NCI-H510A treated with DMSO at 0.1 percent for 48 hours (cell line): ENCODE measurements around the gene CMIP.

ENCODE experiments used
- DNase-seq: peaks from one replicate; lab custom pipeline; 2025; lab: John Stamatoyannopoulos, UW

CMIP gene

DNA sequence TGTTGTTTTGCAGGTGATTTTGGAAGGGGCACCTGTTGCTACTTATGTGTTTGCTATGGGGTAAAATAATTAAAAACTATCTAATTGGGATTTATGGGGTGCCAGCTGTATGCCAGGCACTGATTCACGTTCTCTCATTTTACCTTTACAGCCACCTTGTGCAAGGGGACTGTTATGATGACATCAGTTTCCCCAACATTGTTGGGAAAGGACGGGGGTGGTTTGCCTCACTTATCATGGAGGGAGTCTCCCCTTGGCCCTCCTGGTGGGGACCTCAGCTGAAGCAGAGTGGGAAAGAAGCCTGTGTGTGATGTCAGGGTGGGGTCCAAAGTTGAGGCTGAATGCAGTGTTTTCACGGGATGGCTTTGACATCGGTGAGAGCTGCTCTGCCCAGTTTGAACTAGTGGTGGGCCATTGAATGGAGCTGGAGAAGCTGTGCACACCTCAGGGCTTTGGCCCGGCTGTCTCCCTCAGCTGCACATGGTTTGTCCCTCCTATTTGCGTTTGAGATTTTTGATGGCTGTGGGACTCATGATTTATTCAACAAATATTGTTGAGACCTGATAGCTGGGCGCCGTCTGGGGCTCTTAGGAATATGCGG is 36.1 kb downstream of the CMIP start:
- DNase-seq: no peak

DNA sequence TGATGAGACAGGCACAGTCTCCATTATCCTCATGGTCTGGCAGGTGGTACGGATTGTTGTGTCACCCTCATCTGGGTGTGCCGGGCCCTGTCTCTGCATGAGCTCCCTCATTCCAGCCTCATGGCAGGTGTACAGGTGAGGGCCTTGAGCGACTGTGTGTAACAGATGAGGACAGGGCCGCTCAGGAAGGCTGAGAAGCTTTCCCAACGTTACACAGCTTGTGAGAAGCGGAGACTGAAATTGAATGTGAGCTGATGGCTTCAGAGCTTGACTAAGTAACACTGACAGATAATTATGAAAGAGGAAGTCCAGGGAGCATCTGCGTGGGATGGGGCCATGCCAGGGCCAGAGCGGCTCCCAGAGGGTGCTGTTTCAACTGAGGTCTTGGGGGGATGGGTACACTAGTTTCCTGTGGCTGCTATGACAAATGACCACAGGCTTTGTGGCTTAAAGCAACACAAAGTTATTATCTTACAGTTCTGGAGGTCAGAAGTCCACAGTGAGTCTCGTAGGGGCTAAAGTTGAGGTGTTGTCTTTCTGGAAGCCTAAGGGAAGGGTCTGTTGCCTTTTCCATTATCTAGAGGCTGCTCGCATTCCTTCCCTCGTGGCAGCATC is 36.7 kb downstream of the CMIP start:
- DNase-seq: no peak

DNA sequence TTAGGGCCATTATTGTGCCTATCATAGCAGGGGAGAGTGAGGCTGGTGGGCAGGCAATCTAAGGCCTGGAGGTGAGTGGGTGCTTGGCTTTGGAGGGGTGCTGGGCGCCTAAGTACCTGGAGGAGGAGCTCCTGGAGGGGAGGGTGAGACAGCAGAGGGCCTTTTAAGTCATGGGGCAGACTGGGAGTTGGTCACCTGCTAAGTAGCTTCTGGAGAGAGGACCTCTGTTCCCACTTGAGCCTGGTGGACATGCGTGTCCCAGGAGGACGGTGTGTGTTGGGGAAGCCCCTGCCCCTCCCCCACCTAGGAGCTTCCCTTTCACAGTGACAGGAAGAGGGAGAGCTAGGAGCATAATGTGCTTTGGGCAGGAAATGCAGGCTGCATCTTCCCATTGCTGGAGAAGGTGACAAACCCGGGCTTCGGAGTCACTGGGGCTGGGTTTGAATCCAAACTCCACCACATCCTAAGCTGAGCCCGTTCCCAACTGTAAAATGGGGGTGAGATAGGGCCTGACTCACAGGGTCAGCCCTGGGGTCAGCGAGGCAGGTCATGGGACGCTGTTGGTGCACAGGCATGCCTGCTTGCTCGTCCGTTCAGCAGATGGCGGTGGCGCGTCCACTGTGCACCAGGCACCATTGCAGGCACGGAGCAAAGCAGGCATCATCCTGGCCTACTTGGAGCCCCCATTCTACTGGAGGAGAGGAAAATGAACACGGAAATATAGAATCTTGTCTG is 37.9 kb downstream of the CMIP start:
- no peak for DNase-seq

DNA sequence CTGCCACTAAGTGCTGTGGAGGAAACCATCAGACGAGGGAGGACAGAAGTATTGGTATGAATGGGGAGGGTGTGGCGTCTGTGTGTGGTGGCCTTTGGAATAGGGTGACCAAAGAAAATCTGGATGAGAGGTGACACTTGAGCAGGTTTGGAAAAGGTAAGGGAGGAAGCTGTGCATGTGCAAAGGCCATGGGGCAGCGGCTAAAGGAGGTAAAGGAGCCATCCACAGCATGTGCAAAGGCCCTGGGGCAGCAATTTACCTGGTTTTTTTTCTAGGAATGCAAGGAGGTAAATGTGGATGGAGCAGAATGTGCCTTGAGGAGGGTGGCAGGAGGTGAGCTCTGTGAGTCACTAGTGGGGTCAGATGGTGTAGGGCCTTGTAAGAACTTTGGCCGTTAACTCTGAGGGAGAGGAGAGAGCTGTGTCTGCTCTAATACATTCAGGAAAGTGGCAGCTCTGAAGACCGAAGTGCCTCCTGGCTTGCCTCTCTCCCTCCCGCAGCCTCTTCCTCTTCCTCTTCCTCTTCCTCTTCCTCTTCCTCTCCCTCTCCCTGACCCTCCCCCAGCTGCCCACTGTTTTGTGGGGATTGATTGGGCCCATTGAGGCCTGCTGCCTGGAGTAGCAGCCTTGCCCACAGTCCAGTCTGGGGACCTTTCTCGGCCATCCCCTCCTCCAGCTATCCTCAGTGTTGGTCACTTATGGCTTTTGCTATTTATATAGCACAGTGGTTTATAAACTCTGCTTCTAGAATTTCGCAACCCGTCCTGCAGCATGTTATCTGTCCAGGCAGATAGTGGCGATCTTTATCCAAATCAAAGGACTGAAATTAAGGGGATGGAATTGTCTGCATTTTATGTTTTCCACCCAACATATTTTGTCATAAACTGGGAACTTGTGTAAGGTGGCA is 38.7 kb downstream of the CMIP start:
- no peak for DNase-seq

DNA sequence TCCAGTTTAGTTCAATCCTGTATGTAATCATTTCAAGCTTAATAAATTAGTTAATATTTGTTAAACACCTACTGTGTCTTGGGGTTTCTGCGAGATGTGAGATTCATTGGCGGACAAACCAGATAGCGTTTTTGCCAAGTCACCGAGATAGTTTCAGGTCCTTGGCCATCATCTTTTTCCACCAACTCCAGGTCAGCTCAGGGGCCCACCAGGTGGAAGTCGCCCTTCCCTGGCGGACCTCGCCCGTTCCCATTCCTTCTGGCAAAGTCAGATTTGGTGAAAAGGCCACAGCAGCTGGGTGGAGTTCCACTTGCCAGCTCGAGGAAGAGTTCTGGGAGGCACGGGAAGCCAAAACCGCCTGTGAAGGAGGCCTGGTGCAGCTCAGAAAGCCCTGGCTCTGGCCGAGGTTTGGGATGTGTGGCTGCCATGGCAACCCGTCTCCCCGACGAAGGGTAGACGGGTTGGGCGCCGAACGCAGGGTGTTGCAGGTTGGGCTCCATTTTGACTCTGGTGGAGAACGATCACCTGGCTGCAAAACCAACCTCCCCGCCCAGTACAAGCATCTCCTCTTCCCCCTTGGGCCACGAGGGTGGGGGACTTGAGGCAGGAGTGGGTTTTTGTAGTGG is 39.5 kb downstream of the CMIP start:
- DNase-seq: no peak

DNA sequence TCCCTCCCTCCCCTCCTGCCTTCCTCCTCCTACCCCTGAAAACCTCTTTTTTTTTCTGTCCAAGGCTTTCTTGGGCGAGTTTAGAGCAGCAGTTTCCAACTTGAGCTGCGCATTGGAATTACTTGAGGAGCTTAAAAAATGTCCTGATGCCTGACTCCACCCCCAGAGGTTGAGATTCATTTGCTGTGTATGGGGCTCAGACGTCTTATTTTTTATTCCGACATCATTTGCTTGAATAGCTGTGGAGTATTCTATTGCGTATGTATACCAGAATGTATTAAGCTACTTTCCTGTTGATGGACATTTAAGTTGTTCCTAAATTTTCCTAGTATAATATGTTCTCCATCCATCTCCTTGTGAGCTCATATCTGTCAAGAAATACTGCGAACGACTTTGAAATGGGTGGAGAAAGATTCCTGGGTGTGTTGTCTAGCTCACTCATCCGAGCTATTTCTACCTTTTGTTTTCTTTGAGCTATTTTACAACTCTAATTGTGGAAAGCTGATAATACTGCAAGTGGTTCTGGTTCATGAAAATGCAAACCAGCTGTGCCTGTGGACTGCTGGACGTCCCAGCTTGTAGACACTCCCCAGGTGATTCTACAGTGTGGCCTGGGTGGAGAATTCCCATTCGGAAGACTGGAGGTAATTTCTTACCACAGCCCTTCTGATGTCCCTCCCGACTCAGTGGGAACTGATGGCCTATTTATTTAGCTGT is 40.5 kb downstream of the CMIP start:
- DNase-seq: no peak

DNA sequence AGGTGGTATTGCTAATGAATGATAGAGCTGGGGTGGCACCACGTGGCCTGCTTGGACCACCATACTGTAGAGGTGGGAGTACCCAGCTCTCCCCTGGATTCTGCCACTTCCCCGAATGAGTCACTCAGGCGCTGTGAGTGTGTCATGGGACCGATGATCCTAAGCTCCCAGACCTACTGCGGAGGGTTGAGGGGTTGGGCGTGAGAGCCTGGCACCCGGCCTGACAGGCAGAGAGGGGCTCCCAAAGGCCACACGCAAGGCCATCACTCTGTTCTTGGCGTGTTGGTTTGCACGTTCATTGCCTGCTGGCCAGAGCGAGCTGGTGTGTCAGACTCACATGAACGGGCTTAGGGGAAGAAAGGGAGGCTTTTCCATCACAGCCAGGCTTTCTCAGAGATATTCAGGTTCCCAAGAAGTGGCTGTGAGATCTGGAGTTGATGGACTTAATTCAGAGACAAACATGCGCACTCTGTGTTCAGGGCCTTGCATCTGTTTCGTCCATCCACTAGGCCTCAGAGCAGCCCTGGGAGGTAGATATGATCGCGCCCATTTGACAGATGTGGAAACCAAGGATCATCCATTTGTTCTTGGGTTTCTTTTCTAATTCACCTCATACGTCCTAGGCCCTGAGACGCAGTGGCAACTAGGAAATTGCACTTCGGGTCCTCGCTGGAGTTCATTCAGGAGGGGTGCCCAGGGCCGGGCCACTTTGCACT is 41.4 kb downstream of the CMIP start:
- no peak for DNase-seq

DNA sequence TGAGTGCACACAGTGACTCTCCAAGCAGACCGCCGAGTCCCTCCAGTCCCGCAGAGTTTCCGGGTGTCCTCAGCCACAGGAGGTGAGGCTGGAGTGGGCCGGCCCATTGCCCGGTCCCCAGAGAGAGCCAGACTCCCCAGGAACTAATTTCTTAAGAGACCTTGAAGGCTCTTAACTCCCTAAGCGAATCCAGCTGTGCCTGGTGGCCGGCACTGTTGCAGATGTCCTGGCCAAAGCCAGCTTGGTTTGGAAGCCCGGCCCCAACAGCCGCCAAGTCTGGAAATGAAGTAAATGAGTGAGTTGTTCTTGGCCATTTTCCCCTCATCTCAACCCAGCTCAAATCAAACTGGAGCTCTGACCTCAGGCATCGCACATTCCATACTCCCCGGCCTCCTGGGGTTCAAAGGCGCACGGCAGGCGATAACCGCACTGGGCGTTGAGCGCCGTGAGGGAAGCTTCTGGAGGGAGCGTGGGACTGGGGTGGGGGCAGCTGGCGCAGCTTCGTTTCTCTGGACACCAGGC is 42.0 kb downstream of the CMIP start:
- DNase-seq: no peak

DNA sequence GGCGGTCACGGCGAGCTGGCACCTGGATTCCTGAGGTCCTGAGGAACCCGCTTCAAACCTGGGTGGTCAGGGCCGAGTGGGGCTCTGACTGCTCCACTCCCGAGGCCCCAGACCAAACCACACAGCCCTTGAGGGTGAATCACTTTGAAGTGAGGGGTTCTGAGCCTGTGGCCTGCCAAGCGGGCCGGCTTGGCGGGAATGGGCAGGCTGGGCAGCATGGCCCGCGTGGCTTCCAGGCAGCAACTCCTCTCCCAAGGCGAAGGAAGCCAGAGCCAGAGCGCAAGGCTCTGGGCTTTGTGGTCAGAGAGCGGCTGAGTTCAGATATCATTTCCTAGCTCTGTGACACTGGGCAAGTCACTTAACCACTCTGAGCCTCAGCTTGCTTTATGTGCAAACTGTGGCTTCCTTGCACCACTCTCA is 42.7 kb downstream of the CMIP start:
- DNase-seq: no peak

DNA sequence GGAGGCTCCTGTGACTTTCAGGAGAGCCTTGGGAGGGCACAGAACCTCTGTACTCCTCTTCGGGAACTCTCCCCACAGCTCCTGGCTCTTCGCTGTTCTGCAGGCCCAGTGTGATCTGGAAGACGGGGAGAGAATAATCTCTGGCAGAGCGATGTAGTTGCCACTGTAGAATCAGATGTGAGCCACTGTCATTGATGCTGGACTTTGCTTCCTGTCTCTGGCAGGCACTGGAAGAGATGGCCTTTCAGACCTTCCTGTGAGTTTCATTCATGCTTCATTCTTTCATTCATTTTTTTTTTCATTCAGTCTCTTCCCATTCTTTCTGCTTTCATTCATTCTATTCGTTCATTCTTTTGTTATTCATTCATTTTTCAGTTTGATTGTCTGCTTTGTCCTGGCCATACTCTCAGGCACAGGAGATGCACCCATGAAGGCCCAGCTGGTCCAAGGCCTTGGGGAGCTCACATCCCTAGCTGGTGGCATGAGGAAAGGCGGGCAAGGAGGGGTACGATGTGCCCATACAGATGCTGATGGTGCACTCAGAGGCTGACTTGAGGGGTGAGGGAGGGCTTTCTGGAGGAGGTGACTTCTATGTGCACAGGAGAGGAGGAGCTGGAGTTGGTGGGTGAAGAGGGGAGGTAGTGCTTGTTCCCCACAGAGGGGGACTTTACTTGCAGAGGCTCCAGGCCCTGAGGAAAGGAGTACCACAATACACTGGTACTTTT is 44.2 kb downstream of the CMIP start:
- no peak for DNase-seq

DNA sequence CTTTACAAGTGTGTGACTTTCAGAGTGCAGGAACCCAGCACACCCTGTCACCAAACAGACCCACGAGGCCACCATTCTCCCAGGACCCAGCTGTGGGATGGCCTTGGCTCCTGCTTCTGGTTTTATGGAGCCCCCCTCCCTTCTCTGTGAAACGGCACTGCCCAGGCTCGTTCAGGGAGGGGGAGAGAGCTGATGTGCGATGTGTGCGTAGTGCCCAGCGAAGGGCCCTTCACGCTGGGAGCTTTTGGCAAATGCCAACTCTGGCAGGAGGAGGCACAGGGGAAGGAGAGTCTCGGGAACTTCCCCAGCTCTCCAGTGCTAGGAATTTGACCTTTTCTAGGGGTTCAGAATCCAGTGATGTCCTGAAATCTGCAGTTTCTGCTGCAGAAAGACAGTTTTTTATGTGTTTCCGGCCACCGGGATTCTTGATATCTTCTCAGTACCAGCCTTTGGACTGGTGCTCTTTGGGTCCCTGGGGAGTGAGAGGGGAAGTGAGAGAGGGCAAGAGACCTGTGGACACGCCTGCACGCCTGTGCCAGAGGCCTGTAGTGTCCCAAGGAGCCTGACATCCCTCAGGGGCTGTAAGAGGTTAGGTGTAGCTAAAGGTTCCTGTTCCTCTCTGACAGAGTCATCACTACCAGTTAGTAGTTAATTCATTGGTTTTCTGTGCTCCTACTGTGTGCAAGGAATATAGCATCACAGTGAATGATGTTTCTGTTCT is 45.1 kb downstream of the CMIP start:
- DNase-seq: no peak

DNA sequence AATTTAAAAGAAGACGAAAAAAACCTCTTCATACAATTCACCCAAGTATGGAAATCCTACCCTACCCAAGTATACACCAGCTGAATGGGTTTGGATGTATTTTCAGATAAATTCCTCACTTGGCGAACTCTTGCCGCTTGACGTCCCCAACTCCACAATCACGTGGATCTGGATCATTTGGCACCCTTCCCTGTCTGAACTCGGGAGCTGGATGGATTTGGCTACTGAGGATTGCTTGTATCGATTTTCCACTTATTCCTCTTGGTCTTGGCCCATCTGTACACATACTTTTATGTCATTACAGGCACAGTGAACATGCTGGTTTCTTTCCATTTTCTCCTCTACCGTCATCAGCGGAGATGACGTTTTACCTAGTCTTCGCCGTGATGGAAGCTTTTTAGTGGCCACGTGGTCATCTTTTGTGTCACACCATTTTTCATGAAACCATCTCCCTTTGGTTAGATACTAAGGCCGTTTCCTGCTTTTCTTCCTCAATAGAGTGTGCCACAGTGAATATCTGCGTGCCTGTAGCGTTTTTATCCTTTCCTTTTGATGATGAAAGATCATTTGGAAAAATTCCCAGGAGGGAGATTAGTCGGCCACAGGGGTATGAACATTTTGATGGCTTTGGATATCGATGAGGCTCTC is 47.1 kb downstream of the CMIP start:
- DNase-seq: no peak

DNA sequence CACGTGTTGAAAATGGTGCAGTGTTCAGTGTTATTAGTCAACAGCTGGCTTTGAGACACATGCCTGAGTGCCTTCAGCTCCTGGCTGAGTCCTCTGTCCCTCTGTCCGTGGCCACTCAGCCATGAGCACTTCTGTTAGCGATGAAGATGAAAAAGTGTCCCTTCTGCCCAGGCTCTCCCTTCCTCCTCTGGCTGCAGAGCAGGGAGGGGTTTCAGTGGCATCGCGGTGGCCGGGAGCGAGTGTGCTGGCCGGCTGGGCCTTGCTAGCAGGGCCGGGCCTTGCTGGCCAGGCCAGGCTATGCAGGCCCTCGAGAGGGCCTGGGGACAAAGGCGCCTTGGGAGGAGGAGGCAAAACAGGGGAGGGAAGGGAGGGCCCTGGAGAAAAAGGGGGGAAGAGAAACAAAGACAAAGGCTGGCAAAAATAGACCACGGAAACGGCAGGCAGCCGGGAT is 47.7 kb downstream of the CMIP start:
- no peak for DNase-seq

DNA sequence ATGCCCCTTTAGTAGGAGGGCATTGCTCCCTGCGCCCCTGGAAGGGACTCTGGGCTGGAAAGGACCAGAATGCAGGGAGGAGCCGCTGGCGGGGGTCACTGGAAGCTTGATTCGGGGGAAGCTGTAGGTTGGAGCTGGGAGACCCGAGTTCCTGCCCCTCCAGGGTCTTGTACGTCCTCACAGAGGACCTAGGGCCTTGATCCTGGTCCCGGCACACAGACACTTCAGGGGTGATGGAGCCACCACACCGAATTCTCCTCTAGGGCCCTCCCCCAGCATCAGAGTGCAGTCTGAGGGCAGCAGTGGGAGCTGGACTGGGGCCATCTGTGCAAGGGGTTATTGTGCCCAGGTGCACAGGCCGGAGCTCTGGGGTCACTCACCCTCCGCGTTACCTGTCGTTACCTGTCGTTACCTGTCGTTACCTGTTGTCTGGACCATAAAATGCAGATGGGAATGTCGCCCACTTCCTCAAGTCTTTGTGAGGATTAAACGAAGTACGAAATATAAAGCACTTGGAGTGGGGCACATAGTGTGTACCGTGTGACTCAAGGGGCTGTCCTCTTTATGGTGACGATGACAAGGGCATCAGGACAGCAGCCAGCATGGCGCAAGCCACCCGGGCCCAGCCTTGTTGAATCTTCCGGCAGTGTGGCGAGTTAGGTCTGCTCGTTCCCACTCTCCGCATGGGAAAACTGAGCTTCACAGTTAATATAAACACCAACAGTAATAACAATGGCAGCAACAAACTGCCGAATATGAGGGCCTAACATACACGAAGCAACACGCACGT is 48.6 kb downstream of the CMIP start:
- no peak for DNase-seq

DNA sequence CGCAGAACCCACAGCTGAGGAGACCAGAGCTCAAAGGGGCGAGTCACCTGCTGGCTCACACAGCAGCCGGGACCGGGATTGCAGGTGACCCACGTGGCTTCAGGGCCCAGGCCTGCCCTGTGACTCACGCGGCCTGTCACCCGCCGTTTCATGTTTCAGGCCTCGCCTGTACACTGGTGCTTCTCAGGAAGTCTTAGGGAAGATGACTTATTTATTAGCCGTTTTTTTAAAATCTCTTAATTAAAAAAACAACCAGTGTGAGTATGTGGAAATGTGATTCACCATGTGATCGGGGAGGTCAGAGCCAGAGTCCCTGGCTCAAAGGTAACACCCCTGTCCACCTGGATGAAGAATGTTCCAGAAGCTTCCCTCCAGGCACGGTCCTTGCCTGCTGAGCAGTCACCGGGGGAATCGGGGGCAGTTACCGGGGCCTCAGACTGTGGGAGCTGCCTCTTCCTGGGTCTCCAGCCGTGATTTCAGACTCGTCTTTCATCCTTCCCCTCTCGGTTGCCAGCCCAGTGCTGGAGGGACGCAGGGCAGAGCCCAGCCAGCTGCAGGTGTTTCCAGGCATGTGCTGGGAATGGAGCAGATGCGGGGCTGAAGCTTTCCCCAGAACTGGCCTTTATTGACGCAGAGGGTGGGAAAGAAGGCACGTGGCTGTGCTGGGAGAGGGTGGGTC is 49.3 kb downstream of the CMIP start:
- peak; percentile 22 for DNase-seq

DNA sequence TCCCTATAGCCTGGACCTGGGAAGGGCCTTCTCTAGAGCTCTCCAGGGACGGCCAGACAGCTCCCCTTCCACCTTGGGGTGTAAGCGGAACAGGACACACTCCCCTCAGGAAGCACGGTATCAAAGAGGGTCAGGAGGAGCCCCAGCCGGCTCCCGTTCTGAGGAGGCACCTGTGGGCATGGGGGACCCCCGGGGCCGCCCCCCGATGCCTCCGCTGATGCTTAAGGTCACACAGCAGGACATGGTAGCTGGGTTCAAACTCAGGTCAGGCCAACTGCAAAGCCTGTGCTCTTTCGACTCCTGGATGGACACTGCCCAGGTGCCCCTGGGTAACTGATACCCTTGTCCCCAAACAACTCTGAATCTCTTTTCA is 49.8 kb downstream of the CMIP start:
- DNase-seq: no peak

DNA sequence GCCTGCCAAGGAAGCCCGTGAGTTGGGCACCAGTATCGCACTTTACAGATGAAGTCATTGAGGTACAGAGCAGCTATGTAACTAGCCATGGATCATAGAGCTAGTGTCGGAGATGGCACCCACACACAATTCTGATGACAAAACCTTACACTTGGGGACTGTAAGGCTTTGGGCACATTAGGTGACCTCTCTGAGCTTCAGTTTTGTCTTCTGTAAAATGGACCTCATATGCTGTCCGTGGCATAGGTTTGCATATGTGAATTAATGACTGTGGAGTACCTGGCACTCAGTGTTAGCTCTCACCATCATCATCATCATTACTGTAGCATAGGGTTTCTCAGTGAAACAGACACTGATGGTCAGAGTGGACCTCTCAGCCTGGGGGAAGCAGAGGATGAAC is 50.3 kb downstream of the CMIP start:
- no peak for DNase-seq
